ENCODE results near the gene CHD2.

The CHD2 gene

DNA sequence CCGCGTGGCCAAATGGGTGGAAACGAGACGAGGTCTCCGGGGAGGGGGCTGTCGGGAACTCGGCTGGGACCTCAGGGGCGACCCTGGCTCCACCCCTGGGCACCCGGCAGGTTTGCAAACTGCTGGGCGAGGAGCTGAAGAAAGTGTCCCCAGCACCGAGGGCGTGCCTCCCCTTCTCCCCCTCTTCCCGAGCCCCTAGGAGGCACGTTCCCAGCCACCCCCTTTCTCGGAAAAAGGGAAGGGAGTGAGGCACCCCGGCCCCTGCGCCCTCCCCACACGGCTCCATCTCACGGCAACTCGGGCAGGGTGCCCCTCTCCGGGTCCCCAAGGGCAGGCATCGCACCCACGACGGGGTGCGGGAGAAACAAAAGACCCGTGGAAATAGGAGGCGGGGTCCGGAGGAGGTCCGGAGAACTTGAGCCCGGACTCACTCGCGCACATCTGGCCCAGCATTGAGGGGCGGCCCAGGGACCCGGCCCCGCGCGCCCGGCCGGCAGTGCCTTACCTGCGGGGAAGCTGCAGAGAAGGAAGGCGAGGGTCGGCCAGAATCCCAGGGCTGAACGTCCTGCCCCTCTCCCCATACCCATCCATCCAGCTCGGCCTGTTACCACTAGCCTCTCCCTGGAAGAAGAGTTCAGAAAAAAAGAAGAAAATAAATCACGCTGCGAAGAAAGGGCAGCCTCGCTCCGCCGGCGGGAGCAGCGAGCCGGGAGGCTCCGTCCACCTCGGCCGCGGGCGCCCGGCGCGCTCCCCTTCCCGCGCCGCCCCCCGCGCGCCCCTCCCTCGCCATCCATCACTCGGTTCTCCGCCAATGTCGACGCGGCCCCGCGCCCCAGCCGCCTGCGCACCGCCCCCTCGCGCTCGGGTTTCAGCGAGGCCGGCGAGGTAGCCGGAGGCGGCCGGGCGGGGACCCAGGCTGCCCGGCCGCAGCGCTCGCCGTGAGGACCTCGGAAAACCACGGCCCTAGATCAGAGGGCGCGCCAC is 172.6 kb downstream of the CHD2 start:
- peak; percentile 92 for DNase-seq

DNA sequence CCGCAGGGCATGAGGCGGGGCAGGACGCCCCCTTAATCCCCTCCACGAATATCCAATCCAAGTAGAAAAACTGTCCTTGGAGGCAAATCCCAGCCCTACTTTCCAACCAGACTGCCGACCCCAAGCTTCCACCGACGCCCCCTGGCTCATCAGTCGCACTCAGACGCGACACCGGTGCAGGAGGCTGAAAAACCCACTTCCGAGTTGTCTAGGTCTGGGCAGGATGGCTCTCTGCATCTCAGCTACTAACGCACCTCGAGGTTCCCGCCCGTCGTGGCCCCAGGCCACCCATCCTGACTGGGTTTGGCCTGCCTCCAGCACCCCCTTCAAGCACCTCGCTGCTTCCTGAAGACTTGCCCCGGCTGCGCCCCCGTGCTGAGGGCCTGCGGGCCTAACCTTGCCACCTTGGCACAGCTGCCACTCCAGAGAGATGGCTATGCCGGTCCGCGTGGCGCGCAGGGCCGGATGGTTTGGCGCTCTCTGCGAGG is 173.4 kb downstream of the CHD2 start:
- DNase-seq: no peak

DNA sequence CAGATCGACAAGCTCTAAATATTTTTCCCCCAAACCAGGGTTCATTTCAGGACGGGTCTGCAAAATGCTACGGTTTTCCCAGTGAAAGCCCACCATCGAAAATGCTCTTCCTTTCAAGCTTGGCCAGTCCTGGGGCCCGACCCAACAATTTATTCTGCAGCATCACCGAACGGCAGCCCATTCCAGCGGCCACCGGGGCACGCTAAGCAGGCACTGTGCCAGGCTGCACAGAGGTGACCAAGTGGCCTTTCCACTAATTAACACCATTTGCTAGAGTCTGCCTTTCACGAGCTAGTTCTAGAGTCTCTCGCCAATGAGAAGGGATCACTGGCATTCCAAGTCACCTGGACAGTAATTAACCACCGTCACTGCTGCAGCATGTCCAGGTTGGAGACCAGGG is 174.5 kb downstream of the CHD2 start:
- no peak for DNase-seq

DNA sequence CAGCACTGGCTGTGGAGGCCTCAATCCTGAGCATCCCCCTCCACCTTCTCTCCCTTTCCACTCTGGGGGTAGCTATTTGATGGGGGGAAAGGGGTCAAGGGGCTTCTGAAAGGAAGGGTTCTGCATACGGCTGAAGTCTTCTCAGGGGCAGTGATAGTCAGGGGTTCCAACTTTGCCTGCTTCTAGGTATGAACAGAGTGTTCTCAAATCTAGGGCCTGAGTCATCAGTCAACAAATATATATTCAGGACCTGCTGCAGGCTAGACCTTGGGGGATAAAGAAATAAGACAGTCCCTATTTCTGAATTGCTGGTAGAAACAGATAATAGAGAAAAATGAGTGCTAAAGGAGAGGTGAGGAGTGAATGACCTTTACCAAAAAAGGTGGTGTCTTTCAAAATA is 176.1 kb downstream of the CHD2 start:
- no peak for DNase-seq

DNA sequence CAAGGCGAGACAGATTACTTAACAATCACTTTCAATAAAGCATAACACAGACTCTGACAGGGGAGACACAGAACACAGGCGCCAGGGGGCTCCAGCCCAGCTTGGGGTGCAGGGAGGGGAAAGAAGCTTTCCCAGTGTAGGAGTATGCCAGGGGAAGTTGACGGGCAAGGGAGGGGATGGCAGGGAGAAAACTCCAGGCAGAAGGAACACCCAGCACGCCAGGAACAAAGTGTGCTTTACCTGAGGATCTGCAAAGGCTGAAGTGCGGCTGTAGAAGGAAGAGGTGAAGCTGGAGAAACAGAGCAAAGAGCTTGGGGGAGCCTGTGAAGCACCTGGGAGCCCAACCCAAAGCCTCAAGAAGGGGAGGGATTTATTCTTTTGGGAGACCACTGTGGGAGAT is 176.8 kb downstream of the CHD2 start:
- DNase-seq: no peak
